BJ (cell line): ENCODE results near the gene PDILT. TPM values are rescaled to one million over a fixed set of nuclear protein-coding genes. Genes with fewer than 3 reads are reported as not detected.

Experiments used
- CTCF ChIA-PET: fragments of 350-600 bp; formaldehyde crosslinking; extraction: SDS; loops from one replicate; lab custom pipeline; 2021; ENCODE audit warnings: antibody characterized with exemption, inconsistent platforms; lab: Yijun Ruan, JAX
- POLR2A ChIA-PET: fragments of 300-600 bp; sonication (Branson Sonifier 250); formaldehyde crosslinking; extraction: SDS; loops from one replicate; lab custom pipeline; 2021; ENCODE audit warnings: antibody characterized with exemption; lab: Charles Lee
- DNase-seq: peaks from one replicate; pipeline ENCODE4 v3.0.0-alpha.2; 2011; ENCODE audit warnings: low read depth
- H3K27me3 ChIP-seq: 2 replicates; pipeline ENCODE4 v1.6.0; 2011; ENCODE audit warnings: low read length; ENCODE audit not compliant: control insufficient read depth, insufficient read depth
- H3K36me3 ChIP-seq: 2 replicates; pipeline ENCODE4 v1.5.1; 2011; ENCODE audit warnings: low read length; ENCODE audit not compliant: control insufficient read depth, insufficient read depth
- H3K4me3 ChIP-seq: 2 replicates; pipeline ENCODE4 v1.5.1; 2011; ENCODE audit warnings: low read depth, mild to moderate bottlenecking, control low read depth, low read length
- polyA plus RNA-seq: library from polyadenylated mRNA; depleted of rRNA; stranded (reverse); fragments of >200 nt; gene quantifications from 2 replicates; pipeline ENCODE4 v1.2.3, GENCODE V29; 2011; rRNA removed
- TF ChIP-seq, protein P1 (sequence below): IDR thresholded peaks from 2 replicates; pipeline ENCODE4 v1.5.1; 2011; ENCODE audit warnings: low read depth, mild to moderate bottlenecking, control low read depth, inconsistent platforms, low read length, moderate library complexity; ENCODE audit not compliant: insufficient read depth

PDILT gene
- polyA plus RNA-seq, 1 experiment: not detected

DNA sequence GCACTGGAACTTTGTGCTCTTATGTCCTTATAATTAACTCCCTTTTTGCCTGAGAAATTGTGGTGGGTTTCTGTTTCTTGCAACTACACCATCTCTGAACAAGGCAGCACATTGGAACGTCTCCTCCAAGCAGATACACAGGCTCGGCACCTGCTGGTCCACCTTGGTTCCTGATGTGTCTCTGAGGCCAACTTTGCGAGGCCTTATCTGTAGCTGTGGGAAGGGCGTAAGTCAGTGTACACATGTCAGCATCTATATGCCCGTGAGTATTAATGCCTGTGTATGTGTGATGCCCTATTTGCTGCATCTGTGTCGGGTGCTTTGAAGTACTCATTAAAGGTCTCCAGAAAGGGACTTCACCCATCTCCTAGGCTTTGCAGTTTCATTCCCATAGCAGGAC, 94.8 kb downstream of the PDILT start:
- Histone ChIP-seq H3K4me3 (no peak overlapping the region), H3K36me3 (no peaks in the 10 kb centered on the region), H3K27me3 (no peaks in the 10 kb centered on the region)
- ChIA-PET CTCF (interaction anchor here (0.9 kb wide), 1 partner anchor 9 kb away, joined by 3 read pairs; no protein-coding TSS in a partner anchor), POLR2A (no interaction called here)
- DNase-seq: no peak
- TF ChIP-seq, protein P1, sequence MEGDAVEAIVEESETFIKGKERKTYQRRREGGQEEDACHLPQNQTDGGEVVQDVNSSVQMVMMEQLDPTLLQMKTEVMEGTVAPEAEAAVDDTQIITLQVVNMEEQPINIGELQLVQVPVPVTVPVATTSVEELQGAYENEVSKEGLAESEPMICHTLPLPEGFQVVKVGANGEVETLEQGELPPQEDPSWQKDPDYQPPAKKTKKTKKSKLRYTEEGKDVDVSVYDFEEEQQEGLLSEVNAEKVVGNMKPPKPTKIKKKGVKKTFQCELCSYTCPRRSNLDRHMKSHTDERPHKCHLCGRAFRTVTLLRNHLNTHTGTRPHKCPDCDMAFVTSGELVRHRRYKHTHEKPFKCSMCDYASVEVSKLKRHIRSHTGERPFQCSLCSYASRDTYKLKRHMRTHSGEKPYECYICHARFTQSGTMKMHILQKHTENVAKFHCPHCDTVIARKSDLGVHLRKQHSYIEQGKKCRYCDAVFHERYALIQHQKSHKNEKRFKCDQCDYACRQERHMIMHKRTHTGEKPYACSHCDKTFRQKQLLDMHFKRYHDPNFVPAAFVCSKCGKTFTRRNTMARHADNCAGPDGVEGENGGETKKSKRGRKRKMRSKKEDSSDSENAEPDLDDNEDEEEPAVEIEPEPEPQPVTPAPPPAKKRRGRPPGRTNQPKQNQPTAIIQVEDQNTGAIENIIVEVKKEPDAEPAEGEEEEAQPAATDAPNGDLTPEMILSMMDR: no peak

Other genes starting within 250 kb of the PDILT start
- gene GP2, start 77.2 kb downstream of the PDILT start, polyA plus RNA-seq: not detected in 2 replicates
- gene UMOD, start 52.0 kb downstream of the PDILT start, polyA plus RNA-seq: not detected in 2 replicates
- gene ACSM5, start 4.8 kb upstream of the PDILT start, polyA plus RNA-seq: not detected in 2 replicates
- gene ACSM2A, start 46.8 kb upstream of the PDILT start, polyA plus RNA-seq: not detected in 2 replicates
- gene ACSM2B, start 171.6 kb upstream of the PDILT start, polyA plus RNA-seq: not detected in 2 replicates